ENCODE results near the gene IL17RB. TPM values are rescaled to one million over a fixed set of nuclear protein-coding genes. Genes with fewer than 3 reads are reported as not detected.

The IL17RB gene
- total and polyA plus RNA-seq, 2 of the 4 experiments (the other 2 are of a cell fraction): under 0.01 TPM; not detected in 1

DNA sequence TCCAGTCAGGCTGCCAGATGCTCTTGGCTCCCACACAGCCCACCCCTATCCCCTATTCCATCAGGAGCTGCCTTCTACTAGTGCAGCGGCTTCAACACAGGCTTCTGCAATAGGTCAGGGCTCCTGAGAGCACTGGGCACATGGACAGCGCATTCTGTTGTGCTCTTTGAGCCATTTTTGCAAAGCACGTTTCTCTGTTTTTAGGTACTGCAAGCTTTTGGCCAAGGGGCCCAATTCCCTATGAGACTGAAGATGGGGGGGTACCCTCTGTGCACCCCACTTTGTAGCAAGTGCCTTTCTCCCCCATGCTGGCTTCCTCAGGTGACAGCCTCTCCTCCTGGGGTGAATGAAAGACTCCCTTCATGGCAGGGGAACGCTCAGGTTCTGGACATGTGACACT, 31.3 kb upstream of the IL17RB start:
- H4K5ac ChIP-seq (ENCODE audit: low read depth, low read length): no peak overlapping the region
- no peak overlapping the region for H2BK5ac ChIP-seq (ENCODE audit: low read depth, low read length, poor library complexity, severe bottlenecking)
- no peaks in the 10 kb centered on the region for H4K20me1 ChIP-seq (ENCODE audit: insufficient read depth, low read length)
- no TSS peak for BruUV-seq (replicated peaks)
- no peaks in the 10 kb centered on the region for H3K9me1 ChIP-seq (ENCODE audit: insufficient read depth, low read length)
- no peak overlapping the region for H3K9ac ChIP-seq (ENCODE audit: low read depth, low read length)
- no peak overlapping the region for H3K56ac ChIP-seq (ENCODE audit: extremely low read depth, insufficient read depth, low read length)
- DNase-seq (no peak), ATAC-seq (ENCODE audit: low read depth) (no peak)
- H2AK5ac ChIP-seq (ENCODE audit: low read depth, low read length): no peak overlapping the region
- H3K4ac ChIP-seq (ENCODE audit: low read depth, low read length): no peak overlapping the region
- H3K14ac ChIP-seq (replicated peaks; ENCODE audit: low read depth, low read length): no peak overlapping the region
- no peaks in the 10 kb centered on the region for H3K36me3 ChIP-seq (ENCODE audit: control insufficient read depth, insufficient read depth, low read length)
- no peak overlapping the region for H3K4me2 ChIP-seq (ENCODE audit: low read depth, low read length)
- no peaks in the 10 kb centered on the region for H3K79me1 ChIP-seq (ENCODE audit: low read depth in 1 of 2, low read length in 2 of 2)
- intact Hi-C loops (cut with micrococcal nuclease): no loop called here
- H3K4me1 ChIP-seq (ENCODE audit: control insufficient read depth, insufficient read depth, low read length): no peaks in the 10 kb centered on the region
- H2AK9ac ChIP-seq (replicated peaks; ENCODE audit: low read depth, low read length, poor library complexity): no peak overlapping the region
- no peak overlapping the region for H4K8ac ChIP-seq (ENCODE audit: low read depth in 2 of 2, low read length in 2 of 2)
- in situ Hi-C loops (cut with MboI; ENCODE audit: low sequenced_read_pairs): no loop called here
- H3K27me3 ChIP-seq (ENCODE audit: control insufficient read depth, insufficient read depth, low read length): peaks cover 11% of the 10 kb centered on the region
- H3K23ac ChIP-seq (ENCODE audit: low read depth, low read length): no peak overlapping the region
- TF ChIP-seq SMC3 (IDR thresholded peaks at IDR 0.05; ENCODE audit: low read depth, low read length) (no peak), USF2 (IDR thresholded peaks at IDR 0.05; ENCODE audit: low read depth, low read length) (no peak), FOS (IDR thresholded peaks at IDR 0.05; ENCODE audit: low read depth, low read length) (no peak), MAZ (IDR thresholded peaks at IDR 0.05; ENCODE audit: borderline replicate concordance, low read depth, low read length) (no peak), BHLHE40 (IDR thresholded peaks at IDR 0.05; ENCODE audit: low read depth, low read length) (no peak), RAD21 (IDR thresholded peaks at IDR 0.05; ENCODE audit: low read length) (no peak), RFX5 (IDR thresholded peaks at IDR 0.05; ENCODE audit: low read depth, low read length) (no peak), NFE2L2 (IDR thresholded peaks at IDR 0.05; ENCODE audit: low read depth, low read length) (no peak), MXI1 (IDR thresholded peaks at IDR 0.05; ENCODE audit: borderline replicate concordance, low read depth, low read length) (no peak), POLR2A (IDR thresholded peaks at IDR 0.05; ENCODE audit: low read depth, low read length) (no peak), RCOR1 (IDR thresholded peaks at IDR 0.05; ENCODE audit: insufficient replicate concordance, low read length) (no peak)
- TF ChIP-seq, protein P1, sequence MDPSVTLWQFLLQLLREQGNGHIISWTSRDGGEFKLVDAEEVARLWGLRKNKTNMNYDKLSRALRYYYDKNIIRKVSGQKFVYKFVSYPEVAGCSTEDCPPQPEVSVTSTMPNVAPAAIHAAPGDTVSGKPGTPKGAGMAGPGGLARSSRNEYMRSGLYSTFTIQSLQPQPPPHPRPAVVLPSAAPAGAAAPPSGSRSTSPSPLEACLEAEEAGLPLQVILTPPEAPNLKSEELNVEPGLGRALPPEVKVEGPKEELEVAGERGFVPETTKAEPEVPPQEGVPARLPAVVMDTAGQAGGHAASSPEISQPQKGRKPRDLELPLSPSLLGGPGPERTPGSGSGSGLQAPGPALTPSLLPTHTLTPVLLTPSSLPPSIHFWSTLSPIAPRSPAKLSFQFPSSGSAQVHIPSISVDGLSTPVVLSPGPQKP (IDR thresholded peaks at IDR 0.05; ENCODE audit: borderline replicate concordance, low read depth, low read length): no peak
- no peak overlapping the region for H3K18ac ChIP-seq (ENCODE audit: low read depth, low read length)
- H2BK15ac ChIP-seq (ENCODE audit: low read depth, low read length): no peak overlapping the region
- H3K9me3 ChIP-seq (ENCODE audit: control insufficient read depth, insufficient read depth, low read length): no peaks in the 10 kb centered on the region
- dilution Hi-C loops (cut with HindIII; ENCODE audit: low sequenced_read_pairs, unreplicated experiment): no loop called here
- H4K91ac ChIP-seq (ENCODE audit: insufficient read depth, low read depth, low read length): no peak overlapping the region
- no peak overlapping the region for H3K27ac ChIP-seq (ENCODE audit: insufficient read depth, low read length)
- ChIA-PET POLR2A (ENCODE audit: unreplicated experiment) (no interaction called here), CTCF (no interaction called here)
- H3K4me3 ChIP-seq (ENCODE audit: insufficient read depth, low read depth, low read length): no peak overlapping the region
- H2AFZ ChIP-seq (replicated peaks; ENCODE audit: low read length, poor library complexity): no peak overlapping the region
- no peak overlapping the region for H2BK20ac ChIP-seq (ENCODE audit: low read depth, low read length)
- no peak overlapping the region for H2BK120ac ChIP-seq (ENCODE audit: low read depth, low read length)
- no CpG with 5 or more reads among the region's 4 CpGs for WGBS, 2 experiments (ENCODE audit: extremely low coverage in 2 of 2, insufficient read length in 1 of 2)

All from IMR-90 (cell line).